Fibroblast of skin of abdomen (primary cell): ENCODE data around the gene BAG2.

Source experiments
- DNase-seq: peaks from one replicate; pipeline ENCODE4 v3.0.0-alpha.2; 2013

BAG2 gene

GRCh38 chr6:57174511-57174907 lies 2.4 kb downstream of the BAG2 start:
- DNase-seq, result no peak

- DNase-seq, result no peak
Observed at GRCh38 chr6:57177545-57178265, 5.6 kb downstream of the BAG2 start.

- no peak for DNase-seq
Observed at GRCh38 chr6:57180596-57180995, 8.5 kb downstream of the BAG2 start.

- peak; percentile 50 for DNase-seq
Observed at GRCh38 chr6:57182017-57182432, 9.9 kb downstream of the BAG2 start.

DNA sequence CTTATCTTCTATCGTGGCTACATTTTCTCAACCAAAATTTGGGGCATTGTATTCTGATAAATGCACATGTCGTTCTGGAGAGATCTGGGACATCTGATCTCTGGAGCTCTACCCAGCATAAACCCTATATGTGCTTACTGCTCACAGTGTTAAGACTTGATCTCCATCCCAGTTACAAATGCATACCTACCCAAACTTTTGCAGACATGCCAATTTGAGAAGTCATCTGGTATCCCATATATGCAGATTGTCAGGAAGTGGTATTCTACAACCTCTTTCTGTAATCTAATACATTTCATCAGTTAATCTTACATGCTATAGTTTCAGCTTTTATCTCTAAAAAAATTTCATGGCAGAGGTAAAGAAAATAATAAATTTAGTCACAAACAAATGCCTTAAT lies 11.2 kb downstream of the BAG2 start:
- peak; percentile 68 for DNase-seq

DNA sequence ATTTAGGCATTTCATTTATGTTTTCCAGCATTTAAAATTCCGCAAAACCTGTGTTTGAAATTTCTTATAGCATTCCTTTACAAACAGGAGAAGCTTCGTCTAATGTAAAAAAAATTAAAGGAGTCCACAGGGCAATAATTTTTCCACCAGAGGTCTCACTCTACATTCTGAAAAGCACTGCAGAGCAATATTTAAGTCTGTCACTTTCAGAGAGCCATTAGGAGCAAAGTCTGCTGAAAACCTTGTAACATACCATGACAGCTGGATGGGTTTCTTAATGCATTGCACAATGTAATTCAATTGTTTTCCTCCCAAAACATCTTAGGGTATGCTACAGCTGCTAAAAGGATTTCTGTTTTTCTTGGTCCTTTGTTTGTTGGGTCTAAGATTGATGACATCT lies 18.0 kb downstream of the BAG2 start:
- peak; percentile 64 for DNase-seq

- DNase-seq, result no peak
Observed at GRCh38 chr6:57193177-57193576, 21.1 kb downstream of the BAG2 start.

DNA sequence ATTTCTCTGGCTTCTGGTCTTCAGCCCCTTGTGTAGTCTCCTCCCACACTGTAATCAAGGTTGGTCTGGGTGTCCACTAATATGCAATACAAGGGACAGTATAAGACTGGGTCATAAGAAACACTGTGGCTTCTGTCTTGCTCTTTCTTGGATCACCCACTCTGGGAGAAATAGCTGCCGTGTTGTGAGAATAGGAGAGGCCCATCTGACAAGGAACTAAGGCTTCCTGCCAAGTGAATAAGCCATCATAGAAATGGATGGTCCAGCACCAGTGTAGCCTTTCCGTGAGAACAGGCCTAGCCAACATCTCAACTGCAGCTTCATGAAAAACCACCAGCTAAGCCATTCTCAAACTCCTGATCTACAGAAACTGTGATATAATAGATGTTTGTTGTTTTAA lies 23.3 kb downstream of the BAG2 start:
- no peak for DNase-seq

DNA sequence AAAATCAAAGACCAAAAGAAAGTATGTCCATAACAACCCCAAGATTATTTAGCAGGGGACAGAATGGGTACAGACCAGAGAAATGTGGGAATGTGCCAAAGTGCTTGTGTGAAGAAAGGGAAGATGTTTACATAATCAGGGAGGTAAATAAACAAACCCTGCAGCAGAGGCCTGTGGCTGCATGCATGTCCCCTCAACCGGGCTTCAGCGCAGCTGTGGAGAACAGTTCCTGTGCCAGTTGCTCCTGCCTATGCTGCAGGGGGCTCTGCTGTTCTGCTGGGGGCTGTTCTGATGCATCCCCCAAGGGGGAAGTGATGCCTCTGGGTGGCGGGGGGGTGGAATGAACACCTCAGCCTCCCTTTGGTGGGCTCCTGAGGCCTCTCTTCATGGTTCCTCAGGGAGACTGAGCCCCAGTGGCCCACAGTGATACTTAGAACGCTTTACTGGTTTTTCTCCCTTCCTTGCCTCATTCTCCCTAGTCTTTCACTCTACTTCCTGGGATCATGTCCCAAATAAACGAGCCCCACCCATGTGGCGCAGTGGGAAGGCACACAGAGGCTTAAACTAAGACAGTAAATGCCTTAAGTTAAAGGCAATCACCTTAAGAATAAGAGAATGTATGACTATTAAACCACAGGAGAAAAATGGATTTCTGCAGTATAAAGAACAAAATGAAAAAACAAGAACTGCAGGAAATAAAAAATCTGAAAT lies 27.0 kb downstream of the BAG2 start:
- DNase-seq, result no peak

DNA sequence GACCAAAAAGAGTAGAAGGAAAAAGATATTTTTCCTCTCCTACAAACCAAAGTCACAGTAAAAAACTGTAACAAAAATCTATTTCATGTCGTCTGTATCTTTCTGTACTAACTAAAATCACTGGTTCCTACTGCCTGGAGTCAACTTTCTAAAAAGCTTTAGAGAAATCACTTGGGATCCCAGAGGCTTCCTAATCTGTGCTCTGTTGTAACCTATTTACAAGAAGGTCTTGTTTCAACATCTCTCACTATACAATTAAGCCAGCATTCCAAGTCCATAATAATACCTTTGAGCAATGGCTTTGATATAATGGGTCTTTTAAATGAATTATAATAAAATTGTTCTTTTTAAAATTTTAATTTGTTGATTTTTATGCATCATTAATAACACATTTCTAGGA lies 29.6 kb downstream of the BAG2 start:
- DNase-seq, result no peak

DNA sequence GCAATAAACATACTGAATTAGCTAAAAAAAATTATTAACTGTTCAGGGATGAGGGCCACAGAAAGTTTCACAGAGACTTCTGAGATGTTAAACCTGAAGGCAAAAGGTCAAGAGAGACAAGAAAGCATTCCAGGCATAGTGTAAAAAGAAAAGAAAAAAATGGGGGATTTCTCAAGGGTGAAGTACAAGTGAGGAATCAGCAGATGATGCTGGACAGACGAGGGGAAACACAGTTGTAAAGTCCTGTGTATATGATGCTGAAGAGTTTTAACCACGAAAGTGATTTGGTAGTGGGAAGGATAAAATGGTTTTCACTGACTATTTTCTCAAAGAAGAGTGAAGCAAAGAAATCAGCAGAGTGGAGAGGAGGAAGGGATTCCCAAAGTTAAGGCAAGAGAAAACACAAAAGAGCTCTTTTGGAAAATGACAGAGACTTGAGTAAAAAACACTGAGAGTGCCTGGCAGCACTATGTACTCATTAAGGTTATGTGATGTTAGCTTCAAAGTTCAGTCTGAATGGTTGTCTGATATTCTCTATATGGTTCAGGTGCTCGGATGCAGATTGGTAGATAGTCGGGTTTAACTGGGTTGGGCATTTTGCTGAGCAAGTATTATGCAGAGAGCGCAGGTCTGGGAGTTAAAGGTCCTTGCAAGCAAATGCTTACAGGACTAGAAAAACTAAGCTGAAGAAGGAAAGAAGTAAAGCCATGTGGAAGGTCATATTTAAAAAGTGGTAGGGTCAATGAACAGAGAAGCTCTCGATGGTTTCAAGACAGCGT lies 33.6 kb downstream of the BAG2 start:
- no peak for DNase-seq

- peak; percentile 36 for DNase-seq
Observed at GRCh38 chr6:57207141-57207540, 35.0 kb downstream of the BAG2 start.

DNA sequence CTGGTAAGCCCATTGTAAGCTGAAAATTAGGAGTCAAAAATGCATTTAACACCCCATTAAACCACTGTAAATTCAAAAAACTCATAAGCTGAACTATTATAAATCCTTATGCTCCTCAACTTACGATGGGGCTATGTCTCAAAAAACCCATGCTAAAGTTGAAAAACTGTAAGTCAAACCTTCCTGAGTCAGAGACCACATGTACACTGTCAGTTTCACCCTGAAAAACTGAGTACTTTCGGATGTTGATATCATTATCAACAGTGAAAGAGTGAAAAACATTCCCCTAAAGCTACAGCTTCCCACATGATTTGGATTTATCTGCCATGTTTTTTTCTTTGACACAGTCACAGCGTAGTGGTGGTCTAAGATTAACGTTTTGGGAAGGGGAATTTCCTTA lies 35.7 kb downstream of the BAG2 start:
- no peak for DNase-seq

DNA sequence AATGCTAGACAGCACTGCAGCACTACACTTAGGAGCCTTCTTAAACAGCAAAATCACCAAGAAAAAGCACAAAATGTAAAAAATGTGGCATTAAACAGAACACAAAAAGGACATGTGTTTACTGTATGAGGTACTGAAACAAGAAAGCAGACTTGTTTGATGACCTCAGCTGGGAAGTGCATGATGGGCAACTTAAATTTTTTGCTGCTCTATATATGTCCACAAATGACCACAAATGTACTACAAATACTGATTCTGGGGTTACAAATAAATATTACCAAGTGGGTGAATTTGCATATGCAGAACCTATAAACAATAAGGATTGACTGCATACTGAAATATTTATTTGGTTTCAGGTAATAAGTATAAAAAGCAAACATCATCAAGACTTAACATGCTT lies 36.9 kb downstream of the BAG2 start:
- DNase-seq, result no peak

DNA sequence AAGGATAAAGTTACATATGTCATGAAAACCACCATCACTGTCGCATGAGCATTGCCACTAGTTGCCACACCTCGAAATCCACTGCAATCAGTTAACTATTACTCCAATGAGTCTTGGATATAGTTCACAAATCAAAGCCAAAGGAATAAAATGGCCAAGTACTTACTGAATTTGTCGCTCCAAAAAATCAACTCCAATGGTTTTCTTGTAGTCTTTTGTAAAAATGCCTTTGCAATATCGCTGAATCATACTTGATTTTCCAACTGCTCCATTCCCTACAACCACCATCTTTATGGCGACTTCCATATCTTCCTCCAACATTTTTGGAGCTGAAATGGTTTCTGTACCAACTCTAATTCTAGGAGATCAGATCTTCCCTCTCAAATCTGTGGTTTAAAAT lies 37.9 kb downstream of the BAG2 start:
- no peak for DNase-seq

GRCh38 chr6:57215260-57215659 lies 43.1 kb downstream of the BAG2 start:
- no peak for DNase-seq

DNA sequence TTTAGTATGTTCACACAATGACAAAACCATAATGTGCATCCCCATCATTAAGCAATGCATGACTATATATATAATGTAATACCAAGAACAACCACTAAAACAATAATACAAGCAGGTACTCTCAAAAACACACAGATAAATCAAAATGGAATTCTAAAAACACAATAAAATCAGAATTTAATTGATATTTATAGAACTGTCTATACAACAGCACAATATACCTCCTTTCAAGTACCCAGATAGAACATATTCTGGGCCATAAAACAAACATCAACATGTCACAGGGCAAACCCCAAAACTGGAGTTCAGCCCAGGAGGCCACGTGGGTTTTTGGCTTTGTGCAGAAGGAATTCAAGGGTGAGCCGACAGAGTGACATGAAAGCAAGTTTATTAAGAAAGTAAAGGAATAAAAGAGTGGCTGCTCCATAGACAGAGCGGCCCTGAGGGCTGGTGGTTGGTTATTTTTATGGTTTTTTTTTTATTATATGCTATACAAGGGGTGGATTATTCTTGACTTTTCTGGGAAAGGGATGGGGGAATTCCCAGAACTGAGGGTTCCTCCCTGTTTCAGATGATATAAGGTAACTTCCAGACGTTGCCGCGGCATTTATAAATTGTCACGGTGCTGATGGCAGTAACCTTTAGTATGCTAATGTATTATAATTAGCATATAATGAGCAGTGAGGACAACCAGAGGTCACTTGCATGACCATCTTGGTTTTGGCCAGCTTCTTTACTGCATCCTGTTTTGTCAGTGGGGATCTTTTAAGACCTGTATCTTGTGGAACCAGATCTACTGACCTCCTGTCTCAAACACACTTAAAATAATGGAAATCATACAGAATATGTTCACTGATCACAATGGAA lies 44.3 kb downstream of the BAG2 start:
- DNase-seq, result no peak

- DNase-seq, result no peak
Observed at GRCh38 chr6:57217270-57217669, 45.1 kb downstream of the BAG2 start.

GRCh38 chr6:57220083-57220703 lies 48.1 kb downstream of the BAG2 start:
- DNase-seq, result no peak

GRCh38 chr6:57221191-57221935 lies 49.2 kb downstream of the BAG2 start:
- DNase-seq, result peak; percentile 64
